Keratinocyte (primary cell): Measurements from ENCODE around the gene VANGL2. TPM values are rescaled to one million over a fixed set of nuclear protein-coding genes. Genes with fewer than 3 reads are reported as not detected.

Experiments used
- DNase-seq: peaks from one replicate; pipeline ENCODE4 v3.0.0-alpha.2; 2011; ENCODE audit warnings: low read depth, missing footprints, low spot score
- FAIRE-seq: peaks from 2 replicates; lab custom pipeline; 2011; peaks lifted over from hg19 to GRCh38; lab: Jason Lieb, UNC
- H2AFZ ChIP-seq: 2 replicates; pipeline ENCODE4 v1.6.0; 2012; ENCODE audit warnings: low read length, control low read depth, inconsistent platforms; ENCODE audit not compliant: control insufficient read depth
- H3K27ac ChIP-seq: 2 replicates; pipeline ENCODE4 v1.5.1; 2011; ENCODE audit warnings: low read length; ENCODE audit not compliant: control insufficient read depth, insufficient read depth
- H3K27me3 ChIP-seq: 3 replicates; pipeline ENCODE4 v1.6.0; 2011; ENCODE audit warnings: low read length; ENCODE audit not compliant: control insufficient read depth, insufficient read depth; ENCODE audit errors: extremely low read depth
- H3K36me3 ChIP-seq, 2 experiments: 2 replicates in 1 of 2; 3 replicates in 1 of 2; pipeline ENCODE4 v1.5.1; 2011; ENCODE audit warnings: low read length in 2 of 2, mild to moderate bottlenecking in 1 of 2; ENCODE audit not compliant: control insufficient read depth in 2 of 2, insufficient read depth in 2 of 2; ENCODE audit errors: extremely low read depth in 1 of 2
- H3K4me1 ChIP-seq: 3 replicates; pipeline ENCODE4 v1.5.1; 2011; ENCODE audit warnings: low read length; ENCODE audit not compliant: control insufficient read depth, insufficient read depth; ENCODE audit errors: extremely low read depth
- H3K4me2 ChIP-seq: 3 replicates; pipeline ENCODE4 v1.6.0; 2011; ENCODE audit warnings: low read depth, low read length; ENCODE audit not compliant: control insufficient read depth, insufficient read depth; ENCODE audit errors: extremely low read depth
- H3K4me3 ChIP-seq, 3 experiments: fragments of 200-600 bp in 1 of 3; sonication (generic) in 1 of 3; 2 replicates in 2 of 3; 3 replicates in 1 of 3; pipeline ENCODE4 v1.5.1; 2011 to 2016; ENCODE audit warnings: low read length in 3 of 3, mild to moderate bottlenecking in 3 of 3, control low read depth in 2 of 3, inconsistent platforms in 1 of 3, low read depth in 1 of 3, mixed read lengths in 1 of 3, mixed run types in 1 of 3, moderate library complexity in 1 of 3; ENCODE audit not compliant: control insufficient read depth in 2 of 3, insufficient read depth in 2 of 3; ENCODE audit errors: extremely low read depth in 1 of 3
- H3K79me2 ChIP-seq: 2 replicates; pipeline ENCODE4 v1.6.0; 2012; ENCODE audit warnings: low read length; ENCODE audit not compliant: control insufficient read depth, insufficient read depth
- H3K9ac ChIP-seq: 3 replicates; pipeline ENCODE4 v1.6.0; 2011; ENCODE audit warnings: low read length; ENCODE audit not compliant: control insufficient read depth, insufficient read depth; ENCODE audit errors: extremely low read depth
- H3K9me1 ChIP-seq: 3 replicates; pipeline ENCODE4 v1.6.0; 2011; ENCODE audit warnings: low read length; ENCODE audit not compliant: control insufficient read depth, insufficient read depth; ENCODE audit errors: extremely low read depth
- H3K9me3 ChIP-seq: 2 replicates; pipeline ENCODE4 v1.5.1; 2012; ENCODE audit warnings: low read depth, low read length; ENCODE audit not compliant: control insufficient read depth
- H4K20me1 ChIP-seq: 3 replicates; pipeline ENCODE4 v1.6.0; 2011; ENCODE audit warnings: low read length; ENCODE audit not compliant: control insufficient read depth, insufficient read depth; ENCODE audit errors: extremely low read depth
- CTCF ChIP-seq, 3 experiments: IDR thresholded peaks in 1 of 3; conservative IDR thresholded peaks in 1 of 3; optimal IDR thresholded peaks in 1 of 3; 2 replicates in 2 of 3; 3 replicates in 1 of 3; pipeline versions ENCODE3 to v1.5.1; 2011; ENCODE audit warnings: low read length in 3 of 3, mild to moderate bottlenecking in 3 of 3, moderate library complexity in 2 of 3, control low read depth in 1 of 3, inconsistent platforms in 1 of 3; ENCODE audit not compliant: insufficient read depth in 2 of 3; ENCODE audit errors: extremely low read depth in 1 of 3
- EZH2 ChIP-seq: IDR thresholded peaks from one replicate; pipeline ENCODE4 v1.6.1; 2012; ENCODE audit warnings: inconsistent platforms, mild to moderate bottlenecking, low read length, moderate library complexity
- dilution Hi-C: fragments of 300-500 bp; cut with MboI; formaldehyde crosslinking; loops from one replicate; pipeline ENCODE4 v1.7.0; 2020; ENCODE audit warnings: low sequenced_read_pairs; ENCODE audit not compliant: extremely low pct_ligation_motif_present
- polyA plus RNA-seq, 5 experiments: library from polyadenylated mRNA; depleted of rRNA in 3 of 5; stranded (reverse) in 3 of 5; stranded (forward) in 1 of 5; unstranded in 1 of 5; fragments of >200 nt; gene quantifications; 1 replicate in 1 of 5; 2 replicates in 3 of 5; 3 replicates in 1 of 5; pipeline versions ENCODE4 v1.2.1 to v1.2.3, GENCODE V29; 2011 to 2012; ENCODE audit warnings: missing spikeins in 2 of 5, low read depth in 1 of 5, low replicate concordance in 1 of 5

The VANGL2 gene
- polyA plus RNA-seq, 1 donor (not counting 4 experiments of a cell fraction or from before 2014, with no cell fraction given), result 10.9 TPM

- Histone ChIP-seq H3K27me3 (no peaks in the 10 kb centered on the region), H3K9me1 (no peaks in the 10 kb centered on the region), H3K4me3 (peak overlapping the region in 1 of 3 experiments; percentile 11), H3K9ac (no peak overlapping the region), H3K36me3 (no peaks in the 10 kb centered on the region), H3K9me3 (no peaks in the 10 kb centered on the region), H3K27ac (peak overlapping the region; percentile 86), H3K4me2 (peak overlapping the region; percentile 90), H3K4me1 (peaks cover 56% of the 10 kb centered on the region), H4K20me1 (no peaks in the 10 kb centered on the region), H2AFZ (no peak overlapping the region), H3K79me2 (peaks cover 2% of the 10 kb centered on the region)
- DNase-seq, result no peak
- no peak for FAIRE-seq
- TF ChIP-seq CTCF (optimal IDR thresholded peaks at IDR 0.05 in 1 of 3, IDR thresholded peaks at IDR 0.05 in 1 of 3, conservative IDR thresholded peaks at IDR 0.05 in 1 of 3; ENCODE audit: extremely low read depth in 1 of 3, insufficient read depth in 2 of 3, low read length in 3 of 3), result no peak
- no peak for TF ChIP-seq EZH2
- dilution Hi-C loops, result no loop called here
Measured at GRCh38 chr1:160408864-160409263, 8.5 kb downstream of the VANGL2 start.

GRCh38 chr1:160409486-160409885 lies 9.1 kb downstream of the VANGL2 start:
- H2AFZ ChIP-seq, result no peak overlapping the region
- peaks cover 2% of the 10 kb centered on the region for H3K79me2 ChIP-seq
- no peak overlapping the region for H3K4me2 ChIP-seq
- DNase-seq (no peak), FAIRE-seq (no peak)
- TF ChIP-seq CTCF (optimal IDR thresholded peaks at IDR 0.05 in 1 of 3, IDR thresholded peaks at IDR 0.05 in 1 of 3, conservative IDR thresholded peaks at IDR 0.05 in 1 of 3; ENCODE audit: extremely low read depth in 1 of 3, insufficient read depth in 2 of 3, low read length in 3 of 3) (no peak), EZH2 (no peak)
- H3K27ac ChIP-seq, result no peak overlapping the region
- H3K4me3 ChIP-seq, result no peak overlapping the region
- dilution Hi-C loops, result no loop called here
- no peaks in the 10 kb centered on the region for H3K9me1 ChIP-seq
- no peaks in the 10 kb centered on the region for H3K36me3 ChIP-seq
- no peaks in the 10 kb centered on the region for H3K27me3 ChIP-seq
- no peak overlapping the region for H3K9ac ChIP-seq
- H4K20me1 ChIP-seq, result no peaks in the 10 kb centered on the region
- H3K9me3 ChIP-seq, result no peaks in the 10 kb centered on the region
- peaks cover 53% of the 10 kb centered on the region for H3K4me1 ChIP-seq
